K562 (cell line): ENCODE measurements around the gene ARID4B. TPM values are rescaled to one million over a fixed set of nuclear protein-coding genes. Genes with fewer than 3 reads are reported as not detected.

Experiments used
- ADNP ChIP-seq: fragments of 200-800 bp; sonication (Bioruptor generic); IDR thresholded peaks from 2 replicates; pipeline ENCODE4 v1.6.1; 2016; ENCODE audit warnings: missing genetic modification characterization, missing compliant biosample characterization
- CBX3 ChIP-seq, 2 experiments: IDR thresholded peaks; 1 replicate in 1 of 2; 2 replicates in 1 of 2; pipeline ENCODE4 v1.6.1; 2012; ENCODE audit warnings: inconsistent platforms in 2 of 2, low read length in 2 of 2, borderline replicate concordance in 1 of 2, control low read depth in 1 of 2
- HBP1 ChIP-seq: fragments of 450-650 bp; formaldehyde crosslinking; IDR thresholded peaks from 2 replicates; pipeline ENCODE4 v1.4.0; 2022; ENCODE audit warnings: missing genetic modification characterization
- NCOA2 ChIP-seq, 2 experiments: fragments of 450-650 bp; IDR thresholded peaks; 2 replicates each; pipeline ENCODE4 v1.6.1; 2018; ENCODE audit warnings: mild to moderate bottlenecking in 2 of 2, moderate library complexity in 1 of 2; ENCODE audit not compliant: partially characterized antibody in 2 of 2
- SMARCB1 ChIP-seq: IDR thresholded peaks from 2 replicates; pipeline ENCODE4 v1.6.1; 2011; ENCODE audit warnings: improper control_type of control experiment, low read depth; ENCODE audit not compliant: insufficient read length
- ZNF134 ChIP-seq: fragments of 250-450 bp; sonication (Bioruptor Pico); conservative IDR thresholded peaks from 2 replicates; pipeline ENCODE4 v1.4.0; 2020
- ZNF23 ChIP-seq: fragments of 250-450 bp; sonication (Bioruptor Pico); IDR thresholded peaks from 2 replicates; pipeline ENCODE4 v1.4.0; 2020; ENCODE audit warnings: mild to moderate bottlenecking
- ZNF609 ChIP-seq: sonication (generic); formaldehyde crosslinking; IDR thresholded peaks from 2 replicates; pipeline ENCODE4 v1.8.1; 2023; ENCODE audit warnings: missing genetic modification reagents, mild to moderate bottlenecking, borderline replicate concordance
- ZNF75A ChIP-seq: fragments of 450-650 bp; formaldehyde crosslinking; IDR thresholded peaks from 2 replicates; pipeline ENCODE4 v1.4.0; 2020; ENCODE audit warnings: mild to moderate bottlenecking
- polyA plus RNA-seq, 8 experiments: library from polyadenylated mRNA; depleted of rRNA in 4 of 8; stranded (reverse) in 5 of 8; unstranded in 3 of 8; fragments of >200 nt; fragmentation: Nextera tagmentation in 2 of 8; fragmentation: Illumina TruSeq in 1 of 8; extraction: Ambion mirVana in 2 of 8; extraction: Trizol in 1 of 8; gene quantifications; 2 replicates each; pipeline versions ENCODE4 v1.2.1 to v1.2.3, GENCODE V29; 2011 to 2014; ENCODE audit warnings: inconsistent platforms in 1 of 8, missing spikeins in 1 of 8
- total RNA-seq, 7 experiments: library from RNA; depleted of rRNA in 6 of 7; stranded (reverse); fragments of >200 nt in 6 of 7; fragmentation: Illumina TruSeq in 2 of 7; extraction: Trizol in 2 of 7; gene quantifications; 2 replicates each; pipeline versions ENCODE4 v1.2.1 to v1.2.3, GENCODE V29; 2011 to 2021; ENCODE audit warnings: low replicate concordance in 1 of 7
- TF ChIP-seq, protein P1 (sequence below): fragments of 450-650 bp; IDR thresholded peaks from 2 replicates; pipeline ENCODE4 v1.6.1; 2016; ENCODE audit warnings: mild to moderate bottlenecking, moderate library complexity

Gene ARID4B
- total and polyA plus RNA-seq, 9 of the 15 experiments (the other 6 are each of a cell fraction or from before 2014, with no cell fraction given): 8.4 to 38.9 (median 18.5) TPM

DNA sequence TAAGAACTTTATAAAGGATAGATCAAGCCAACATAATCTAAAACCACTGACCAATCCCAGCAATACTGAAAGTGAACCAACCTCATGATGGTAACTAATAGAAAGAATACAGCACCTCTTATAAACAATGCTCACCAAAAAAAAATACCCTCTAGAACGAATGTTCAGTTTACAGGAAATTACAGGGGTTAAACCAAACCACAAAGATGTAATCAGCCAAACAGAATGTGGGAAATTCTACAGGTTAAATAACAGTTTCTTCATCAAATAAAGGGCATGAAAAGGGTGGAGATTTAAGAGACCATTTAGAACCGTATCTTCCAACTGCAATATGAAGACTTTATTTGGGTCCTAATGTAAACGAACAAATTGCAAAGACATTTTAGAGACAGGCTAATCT lies 30.4 kb downstream of the ARID4B start (continued):
- TF ChIP-seq, protein P1, sequence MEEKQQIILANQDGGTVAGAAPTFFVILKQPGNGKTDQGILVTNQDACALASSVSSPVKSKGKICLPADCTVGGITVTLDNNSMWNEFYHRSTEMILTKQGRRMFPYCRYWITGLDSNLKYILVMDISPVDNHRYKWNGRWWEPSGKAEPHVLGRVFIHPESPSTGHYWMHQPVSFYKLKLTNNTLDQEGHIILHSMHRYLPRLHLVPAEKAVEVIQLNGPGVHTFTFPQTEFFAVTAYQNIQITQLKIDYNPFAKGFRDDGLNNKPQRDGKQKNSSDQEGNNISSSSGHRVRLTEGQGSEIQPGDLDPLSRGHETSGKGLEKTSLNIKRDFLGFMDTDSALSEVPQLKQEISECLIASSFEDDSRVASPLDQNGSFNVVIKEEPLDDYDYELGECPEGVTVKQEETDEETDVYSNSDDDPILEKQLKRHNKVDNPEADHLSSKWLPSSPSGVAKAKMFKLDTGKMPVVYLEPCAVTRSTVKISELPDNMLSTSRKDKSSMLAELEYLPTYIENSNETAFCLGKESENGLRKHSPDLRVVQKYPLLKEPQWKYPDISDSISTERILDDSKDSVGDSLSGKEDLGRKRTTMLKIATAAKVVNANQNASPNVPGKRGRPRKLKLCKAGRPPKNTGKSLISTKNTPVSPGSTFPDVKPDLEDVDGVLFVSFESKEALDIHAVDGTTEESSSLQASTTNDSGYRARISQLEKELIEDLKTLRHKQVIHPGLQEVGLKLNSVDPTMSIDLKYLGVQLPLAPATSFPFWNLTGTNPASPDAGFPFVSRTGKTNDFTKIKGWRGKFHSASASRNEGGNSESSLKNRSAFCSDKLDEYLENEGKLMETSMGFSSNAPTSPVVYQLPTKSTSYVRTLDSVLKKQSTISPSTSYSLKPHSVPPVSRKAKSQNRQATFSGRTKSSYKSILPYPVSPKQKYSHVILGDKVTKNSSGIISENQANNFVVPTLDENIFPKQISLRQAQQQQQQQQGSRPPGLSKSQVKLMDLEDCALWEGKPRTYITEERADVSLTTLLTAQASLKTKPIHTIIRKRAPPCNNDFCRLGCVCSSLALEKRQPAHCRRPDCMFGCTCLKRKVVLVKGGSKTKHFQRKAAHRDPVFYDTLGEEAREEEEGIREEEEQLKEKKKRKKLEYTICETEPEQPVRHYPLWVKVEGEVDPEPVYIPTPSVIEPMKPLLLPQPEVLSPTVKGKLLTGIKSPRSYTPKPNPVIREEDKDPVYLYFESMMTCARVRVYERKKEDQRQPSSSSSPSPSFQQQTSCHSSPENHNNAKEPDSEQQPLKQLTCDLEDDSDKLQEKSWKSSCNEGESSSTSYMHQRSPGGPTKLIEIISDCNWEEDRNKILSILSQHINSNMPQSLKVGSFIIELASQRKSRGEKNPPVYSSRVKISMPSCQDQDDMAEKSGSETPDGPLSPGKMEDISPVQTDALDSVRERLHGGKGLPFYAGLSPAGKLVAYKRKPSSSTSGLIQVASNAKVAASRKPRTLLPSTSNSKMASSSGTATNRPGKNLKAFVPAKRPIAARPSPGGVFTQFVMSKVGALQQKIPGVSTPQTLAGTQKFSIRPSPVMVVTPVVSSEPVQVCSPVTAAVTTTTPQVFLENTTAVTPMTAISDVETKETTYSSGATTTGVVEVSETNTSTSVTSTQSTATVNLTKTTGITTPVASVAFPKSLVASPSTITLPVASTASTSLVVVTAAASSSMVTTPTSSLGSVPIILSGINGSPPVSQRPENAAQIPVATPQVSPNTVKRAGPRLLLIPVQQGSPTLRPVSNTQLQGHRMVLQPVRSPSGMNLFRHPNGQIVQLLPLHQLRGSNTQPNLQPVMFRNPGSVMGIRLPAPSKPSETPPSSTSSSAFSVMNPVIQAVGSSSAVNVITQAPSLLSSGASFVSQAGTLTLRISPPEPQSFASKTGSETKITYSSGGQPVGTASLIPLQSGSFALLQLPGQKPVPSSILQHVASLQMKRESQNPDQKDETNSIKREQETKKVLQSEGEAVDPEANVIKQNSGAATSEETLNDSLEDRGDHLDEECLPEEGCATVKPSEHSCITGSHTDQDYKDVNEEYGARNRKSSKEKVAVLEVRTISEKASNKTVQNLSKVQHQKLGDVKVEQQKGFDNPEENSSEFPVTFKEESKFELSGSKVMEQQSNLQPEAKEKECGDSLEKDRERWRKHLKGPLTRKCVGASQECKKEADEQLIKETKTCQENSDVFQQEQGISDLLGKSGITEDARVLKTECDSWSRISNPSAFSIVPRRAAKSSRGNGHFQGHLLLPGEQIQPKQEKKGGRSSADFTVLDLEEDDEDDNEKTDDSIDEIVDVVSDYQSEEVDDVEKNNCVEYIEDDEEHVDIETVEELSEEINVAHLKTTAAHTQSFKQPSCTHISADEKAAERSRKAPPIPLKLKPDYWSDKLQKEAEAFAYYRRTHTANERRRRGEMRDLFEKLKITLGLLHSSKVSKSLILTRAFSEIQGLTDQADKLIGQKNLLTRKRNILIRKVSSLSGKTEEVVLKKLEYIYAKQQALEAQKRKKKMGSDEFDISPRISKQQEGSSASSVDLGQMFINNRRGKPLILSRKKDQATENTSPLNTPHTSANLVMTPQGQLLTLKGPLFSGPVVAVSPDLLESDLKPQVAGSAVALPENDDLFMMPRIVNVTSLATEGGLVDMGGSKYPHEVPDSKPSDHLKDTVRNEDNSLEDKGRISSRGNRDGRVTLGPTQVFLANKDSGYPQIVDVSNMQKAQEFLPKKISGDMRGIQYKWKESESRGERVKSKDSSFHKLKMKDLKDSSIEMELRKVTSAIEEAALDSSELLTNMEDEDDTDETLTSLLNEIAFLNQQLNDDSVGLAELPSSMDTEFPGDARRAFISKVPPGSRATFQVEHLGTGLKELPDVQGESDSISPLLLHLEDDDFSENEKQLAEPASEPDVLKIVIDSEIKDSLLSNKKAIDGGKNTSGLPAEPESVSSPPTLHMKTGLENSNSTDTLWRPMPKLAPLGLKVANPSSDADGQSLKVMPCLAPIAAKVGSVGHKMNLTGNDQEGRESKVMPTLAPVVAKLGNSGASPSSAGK: no peak
- TF ChIP-seq ZNF134 (CRISPR knock-in tag): no peak
- no peak for TF ChIP-seq ZNF609
- TF ChIP-seq HBP1 (CRISPR knock-in tag): no peak
- no peak for TF ChIP-seq SMARCB1
- TF ChIP-seq ADNP: no peak
- no peak for TF ChIP-seq ZNF23 (CRISPR knock-in tag)
- TF ChIP-seq CBX3 (IDR thresholded peaks at IDR 0.05; ENCODE audit: borderline replicate concordance in 1 of 2, low read length in 2 of 2): no peak
- TF ChIP-seq NCOA2 (IDR thresholded peaks at IDR 0.05; ENCODE audit: partially characterized antibody in 2 of 2): no peak
- peak; percentile 94 for TF ChIP-seq ZNF75A (CRISPR knock-in tag)
